Endothelial cell (in vitro differentiated cells): ENCODE results near the gene POLN. TPM values are rescaled to one million over a fixed set of nuclear protein-coding genes. Genes with fewer than 3 reads are reported as not detected.

Experiments used
- DNase-seq: peaks from one replicate; pipeline ENCODE4 v3.0.0; 2021; ENCODE audit warnings: low spot score
- H3K27ac Mint-ChIP-seq: one replicate; pipeline ENCODE4 v1.8.0; 2021; ENCODE audit warnings: mixed read lengths, inconsistent platforms; ENCODE audit not compliant: unreplicated experiment
- H3K27me3 Mint-ChIP-seq: one replicate; pipeline ENCODE4 v1.8.0; 2021; ENCODE audit warnings: mild to moderate bottlenecking, moderate library complexity, mixed read lengths, inconsistent platforms; ENCODE audit not compliant: unreplicated experiment
- H3K36me3 Mint-ChIP-seq: one replicate; pipeline ENCODE4 v1.8.0; 2021; ENCODE audit warnings: mild to moderate bottlenecking, low read depth, mixed read lengths, inconsistent platforms; ENCODE audit not compliant: unreplicated experiment
- H3K4me1 Mint-ChIP-seq: one replicate; pipeline ENCODE4 v1.8.0; 2021; ENCODE audit warnings: mild to moderate bottlenecking, mixed read lengths, inconsistent platforms; ENCODE audit not compliant: unreplicated experiment
- H3K4me3 Mint-ChIP-seq: one replicate; pipeline ENCODE4 v1.8.0; 2021; ENCODE audit warnings: mild to moderate bottlenecking, mixed read lengths, inconsistent platforms; ENCODE audit not compliant: unreplicated experiment
- H3K9me3 Mint-ChIP-seq: one replicate; pipeline ENCODE4 v1.8.0; 2021; ENCODE audit warnings: mixed read lengths, inconsistent platforms; ENCODE audit not compliant: unreplicated experiment
- total RNA-seq: library from RNA; stranded (reverse); fragmentation: NEBNext Ultra II Directional; extraction: Animal tissue kit (Norgen Biotek cat#: 25700); gene quantifications from one replicate; pipeline ENCODE4 v1.2.1, GENCODE V29; 2021; ENCODE audit not compliant: unreplicated experiment
- TF ChIP-seq, protein P1 (sequence below): fragments of 200-600 bp; sonication (generic); IDR thresholded peaks from one replicate; pipeline ENCODE4 v1.5.0; 2021; ENCODE audit warnings: antibody characterized with exemption; ENCODE audit not compliant: unreplicated experiment

The POLN gene
- total RNA-seq, 1 donor from 2014 or later, result 2.5 TPM

DNA sequence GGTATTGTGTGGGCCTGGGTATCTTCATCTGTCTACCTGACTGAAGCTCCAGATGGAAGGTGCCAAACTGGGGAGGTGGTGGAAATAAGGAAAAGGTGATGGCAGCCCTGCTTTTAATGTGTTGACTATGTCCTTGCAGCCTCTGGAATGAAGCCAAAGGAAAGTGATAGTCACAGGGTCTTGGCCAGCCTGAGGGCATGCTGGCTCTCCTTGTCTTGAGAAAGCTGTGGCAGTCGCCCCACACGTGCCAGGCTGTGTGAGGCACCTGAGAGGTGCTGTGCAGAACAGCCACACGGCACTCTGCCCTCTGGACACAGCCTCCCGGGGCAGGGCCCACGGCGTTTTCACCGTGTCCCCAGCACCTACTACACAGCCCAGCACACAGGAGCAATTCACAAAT, 105.2 kb downstream of the POLN start:
- no peak for DNase-seq
- Mint-ChIP-seq H3K27ac (no peak overlapping the region), H3K4me3 (no peak overlapping the region), H3K27me3 (no peaks in the 10 kb centered on the region), H3K36me3 (no peaks in the 10 kb centered on the region), H3K9me3 (no peaks in the 10 kb centered on the region), H3K4me1 (peaks cover 3% of the 10 kb centered on the region)
- TF ChIP-seq, protein P1, sequence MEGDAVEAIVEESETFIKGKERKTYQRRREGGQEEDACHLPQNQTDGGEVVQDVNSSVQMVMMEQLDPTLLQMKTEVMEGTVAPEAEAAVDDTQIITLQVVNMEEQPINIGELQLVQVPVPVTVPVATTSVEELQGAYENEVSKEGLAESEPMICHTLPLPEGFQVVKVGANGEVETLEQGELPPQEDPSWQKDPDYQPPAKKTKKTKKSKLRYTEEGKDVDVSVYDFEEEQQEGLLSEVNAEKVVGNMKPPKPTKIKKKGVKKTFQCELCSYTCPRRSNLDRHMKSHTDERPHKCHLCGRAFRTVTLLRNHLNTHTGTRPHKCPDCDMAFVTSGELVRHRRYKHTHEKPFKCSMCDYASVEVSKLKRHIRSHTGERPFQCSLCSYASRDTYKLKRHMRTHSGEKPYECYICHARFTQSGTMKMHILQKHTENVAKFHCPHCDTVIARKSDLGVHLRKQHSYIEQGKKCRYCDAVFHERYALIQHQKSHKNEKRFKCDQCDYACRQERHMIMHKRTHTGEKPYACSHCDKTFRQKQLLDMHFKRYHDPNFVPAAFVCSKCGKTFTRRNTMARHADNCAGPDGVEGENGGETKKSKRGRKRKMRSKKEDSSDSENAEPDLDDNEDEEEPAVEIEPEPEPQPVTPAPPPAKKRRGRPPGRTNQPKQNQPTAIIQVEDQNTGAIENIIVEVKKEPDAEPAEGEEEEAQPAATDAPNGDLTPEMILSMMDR, result no peak

GRCh38 chr4:2135083-2135482, 106.8 kb downstream of the POLN start:
- no peaks in the 10 kb centered on the region for H3K36me3 Mint-ChIP-seq
- H3K27me3 Mint-ChIP-seq, result no peaks in the 10 kb centered on the region
- DNase-seq, result no peak
- TF ChIP-seq, protein P1, result no peak
- H3K27ac Mint-ChIP-seq, result no peak overlapping the region
- H3K9me3 Mint-ChIP-seq, result no peaks in the 10 kb centered on the region
- H3K4me1 Mint-ChIP-seq, result peaks cover 3% of the 10 kb centered on the region
- no peak overlapping the region for H3K4me3 Mint-ChIP-seq

- no peaks in the 10 kb centered on the region for H3K36me3 Mint-ChIP-seq
- DNase-seq, result no peak
- TF ChIP-seq, protein P1, result no peak
- H3K9me3 Mint-ChIP-seq, result no peaks in the 10 kb centered on the region
- no peak overlapping the region for H3K4me3 Mint-ChIP-seq
- no peak overlapping the region for H3K27ac Mint-ChIP-seq
- H3K4me1 Mint-ChIP-seq, result peaks cover 3% of the 10 kb centered on the region
- H3K27me3 Mint-ChIP-seq, result peaks cover 1% of the 10 kb centered on the region
Observed at GRCh38 chr4:2132438-2132837, 109.5 kb downstream of the POLN start.

DNA sequence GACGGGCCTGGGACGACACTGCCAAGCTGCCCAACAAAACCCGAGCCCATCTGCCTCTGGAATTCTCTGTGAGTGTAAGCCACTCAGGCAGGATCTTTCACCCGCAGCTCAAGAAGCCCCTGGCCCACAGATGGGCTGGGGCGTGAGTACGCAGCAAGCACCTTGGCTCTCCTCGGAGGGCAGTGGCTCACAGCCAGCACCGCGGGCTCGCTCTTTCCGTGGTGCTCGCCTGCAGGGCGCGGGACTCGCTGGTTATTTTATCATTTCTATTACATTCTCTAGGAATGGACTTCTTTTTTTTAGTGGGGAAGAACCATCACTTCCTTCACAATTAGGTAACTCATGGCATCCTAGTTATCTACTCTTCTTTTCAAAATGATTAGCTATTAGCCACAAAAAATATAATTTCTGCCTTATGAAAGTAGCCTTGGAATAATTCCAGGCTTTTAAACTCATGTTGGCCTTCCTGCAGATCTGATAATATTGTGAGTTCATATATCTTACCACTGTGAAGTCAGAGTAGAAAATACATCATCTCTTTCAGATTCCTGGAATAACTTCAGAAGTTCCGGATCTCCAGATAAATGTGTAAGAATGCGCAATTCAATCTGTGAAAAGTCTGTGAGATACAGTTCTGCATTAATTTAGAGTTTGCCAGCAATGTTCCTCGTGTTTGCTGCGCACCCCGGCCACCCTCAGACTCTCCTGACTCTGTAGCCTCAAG, 114.2 kb downstream of the POLN start:
- TF ChIP-seq, protein P1, result no peak
- Mint-ChIP-seq H3K36me3 (no peaks in the 10 kb centered on the region), H3K4me1 (peaks cover 4% of the 10 kb centered on the region), H3K27ac (no peak overlapping the region), H3K27me3 (peaks cover 1% of the 10 kb centered on the region), H3K9me3 (no peaks in the 10 kb centered on the region), H3K4me3 (no peak overlapping the region)
- DNase-seq, result no peak

DNA sequence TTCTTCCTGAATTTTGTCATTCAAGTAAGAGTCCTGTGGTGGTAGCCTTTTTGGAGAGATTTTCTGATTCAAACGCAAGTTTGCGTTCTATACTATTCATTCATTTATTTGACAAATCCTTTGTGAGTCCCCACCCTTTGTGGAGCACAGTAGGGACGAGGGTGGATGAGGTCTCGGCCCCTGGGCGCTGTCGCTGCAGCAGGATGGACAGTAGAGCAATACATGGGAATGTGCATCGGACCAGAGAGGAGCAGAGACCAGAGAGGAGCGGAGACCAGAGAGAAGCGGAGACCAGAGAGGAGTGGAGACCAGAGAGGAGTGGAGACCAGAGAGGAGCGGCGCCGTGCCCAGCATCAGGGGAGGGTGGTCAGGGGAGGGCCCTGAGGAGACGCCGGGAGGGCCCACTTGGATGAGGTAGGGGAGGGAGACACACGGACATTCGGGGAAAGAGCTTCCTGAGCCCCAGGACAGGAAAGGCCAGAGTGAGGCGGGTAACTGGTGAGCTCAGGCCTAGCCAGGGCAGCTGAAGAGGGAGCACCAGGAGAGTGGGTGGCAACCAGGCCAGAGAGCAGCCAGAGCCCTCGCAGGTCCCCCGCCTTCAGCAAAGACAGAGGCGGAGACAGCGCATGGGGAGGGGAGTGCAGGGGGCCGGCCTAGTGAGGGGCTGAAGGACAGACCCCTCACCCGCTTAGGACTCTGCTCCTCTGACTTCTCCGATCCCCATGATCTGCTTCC, 115.4 kb downstream of the POLN start:
- H3K4me3 Mint-ChIP-seq, result no peak overlapping the region
- TF ChIP-seq, protein P1, result no peak
- no peak for DNase-seq
- peaks cover 1% of the 10 kb centered on the region for H3K27me3 Mint-ChIP-seq
- H3K9me3 Mint-ChIP-seq, result no peaks in the 10 kb centered on the region
- peaks cover 4% of the 10 kb centered on the region for H3K4me1 Mint-ChIP-seq
- H3K36me3 Mint-ChIP-seq, result no peaks in the 10 kb centered on the region
- no peak overlapping the region for H3K27ac Mint-ChIP-seq
